ENCODE results near the gene OGFRL1.

OGFRL1 gene

GRCh38 chr6:71310261-71310660 lies 21.6 kb downstream of the OGFRL1 start:
- no peak overlapping the region for H3K4me3 ChIP-seq (ENCODE audit: low read depth, low read length)
- TF ChIP-seq CTCF (conservative IDR thresholded peaks at IDR 0.05; ENCODE audit: low read depth, low read length): no peak
- DNase-seq (ENCODE audit: low read depth): no peak

GRCh38 chr6:71312089-71312488 lies 23.5 kb downstream of the OGFRL1 start:
- no peak overlapping the region for H3K4me3 ChIP-seq (ENCODE audit: low read depth, low read length)
- no peak for TF ChIP-seq CTCF (conservative IDR thresholded peaks at IDR 0.05; ENCODE audit: low read depth, low read length)

GRCh38 chr6:71317441-71317840 lies 28.8 kb downstream of the OGFRL1 start:
- DNase-seq (ENCODE audit: low read depth): no peak
- no peak for TF ChIP-seq CTCF (conservative IDR thresholded peaks at IDR 0.05; ENCODE audit: low read depth, low read length)
- no peak overlapping the region for H3K4me3 ChIP-seq (ENCODE audit: low read depth, low read length)

More at GRCh38 chr6:71312089-71312488, 23.5 kb downstream of the OGFRL1 start:
- DNase-seq (ENCODE audit: low read depth): no peak

- H3K4me3 ChIP-seq (ENCODE audit: low read depth, low read length): no peak overlapping the region
- DNase-seq (ENCODE audit: low read depth): no peak
- no peak for TF ChIP-seq CTCF (conservative IDR thresholded peaks at IDR 0.05; ENCODE audit: low read depth, low read length)
These were observed 31.4 kb downstream of the OGFRL1 start for GRCh38 chr6:71320041-71320440.

- no peak for DNase-seq (ENCODE audit: low read depth)
- no peak for TF ChIP-seq CTCF (conservative IDR thresholded peaks at IDR 0.05; ENCODE audit: low read depth, low read length)
These were observed 32.7 kb downstream of the OGFRL1 start for GRCh38 chr6:71321314-71321713.

GRCh38 chr6:71324194-71324785 lies 35.7 kb downstream of the OGFRL1 start:
- no peak overlapping the region for H3K4me3 ChIP-seq (ENCODE audit: low read depth, low read length)
- DNase-seq (ENCODE audit: low read depth): no peak
- no peak for TF ChIP-seq CTCF (conservative IDR thresholded peaks at IDR 0.05; ENCODE audit: low read depth, low read length)

More at GRCh38 chr6:71321314-71321713, 32.7 kb downstream of the OGFRL1 start:
- no peak overlapping the region for H3K4me3 ChIP-seq (ENCODE audit: low read depth, low read length)

- peak; percentile 26 for DNase-seq (ENCODE audit: low read depth)
- no peak for TF ChIP-seq CTCF (conservative IDR thresholded peaks at IDR 0.05; ENCODE audit: low read depth, low read length)
- H3K4me3 ChIP-seq (ENCODE audit: low read depth, low read length): no peak overlapping the region
These were observed 38.0 kb downstream of the OGFRL1 start for GRCh38 chr6:71326611-71327010.

Measured in choroid plexus epithelial cell (primary cell).